ENCODE data around the gene RNF214. TPM values are rescaled to one million over a fixed set of nuclear protein-coding genes. Genes with fewer than 3 reads are reported as not detected.
"Not testable (repeated sequence)": the region's sequence is repeated elsewhere in the genome, so short reads cannot be mapped to it uniquely, and the experiment has no call there.

Gene RNF214
- total RNA-seq, 2 experiments from 2014 or later, result 14.7 to 18.3 TPM

- intact Hi-C loops (cut with micrococcal nuclease), result no loop called here
- no peak for ATAC-seq
- no peak for DNase-seq
- Mint-ChIP-seq H3K4me3 (no peak overlapping the region), H3K27ac (no peak overlapping the region), H3K4me1 (ENCODE audit: low read depth) (peaks cover 4% of the 10 kb centered on the region), H3K36me3 (ENCODE audit: low read depth) (peaks cover 23% of the 10 kb centered on the region), H3K27me3 (no peaks in the 10 kb centered on the region), H3K9me3 (no peaks in the 10 kb centered on the region)
- POLR2A ChIA-PET, result no interaction called here
- TF ChIP-seq CTCF (IDR thresholded peaks at IDR 0.05), result no peak
- CTCF ChIA-PET, result no interaction called here
These were observed 19.0 kb downstream of the RNF214 start for GRCh38 chr11:117251506-117251905.

GRCh38 chr11:117255966-117256365, 23.5 kb downstream of the RNF214 start:
- Mint-ChIP-seq H3K4me1 (ENCODE audit: low read depth) (peaks cover 4% of the 10 kb centered on the region), H3K27ac (no peak overlapping the region), H3K36me3 (ENCODE audit: low read depth) (peaks cover 16% of the 10 kb centered on the region), H3K27me3 (no peaks in the 10 kb centered on the region), H3K9me3 (no peaks in the 10 kb centered on the region), H3K4me3 (no peak overlapping the region)
- intact Hi-C loops (cut with micrococcal nuclease), result no loop called here
- ChIA-PET CTCF (no interaction called here), POLR2A (no interaction called here)
- TF ChIP-seq CTCF (IDR thresholded peaks at IDR 0.05), result no peak
- DNase-seq, result no peak
- no peak for ATAC-seq

GRCh38 chr11:117256573-117256972, 24.1 kb downstream of the RNF214 start:
- Mint-ChIP-seq H3K27ac (no peak overlapping the region), H3K4me1 (ENCODE audit: low read depth) (peaks cover 4% of the 10 kb centered on the region), H3K36me3 (ENCODE audit: low read depth) (peaks cover 16% of the 10 kb centered on the region), H3K27me3 (no peaks in the 10 kb centered on the region), H3K9me3 (no peaks in the 10 kb centered on the region), H3K4me3 (no peak overlapping the region)
- TF ChIP-seq CTCF (IDR thresholded peaks at IDR 0.05), result no peak
- intact Hi-C loops (cut with micrococcal nuclease), result no loop called here
- ChIA-PET POLR2A (no interaction called here), CTCF (no interaction called here)
- ATAC-seq (no peak), DNase-seq (no peak)

- intact Hi-C loops (cut with micrococcal nuclease), result no loop called here
- CTCF ChIA-PET, result no interaction called here
- H3K4me3 Mint-ChIP-seq, result no peak overlapping the region
- ATAC-seq (no peak), DNase-seq (no peak)
- no peak overlapping the region for H3K27ac Mint-ChIP-seq
- peaks cover 4% of the 10 kb centered on the region for H3K4me1 Mint-ChIP-seq (ENCODE audit: low read depth)
- no peaks in the 10 kb centered on the region for H3K27me3 Mint-ChIP-seq
- H3K36me3 Mint-ChIP-seq (ENCODE audit: low read depth), result peaks cover 12% of the 10 kb centered on the region
- TF ChIP-seq CTCF (IDR thresholded peaks at IDR 0.05), result no peak
- POLR2A ChIA-PET, result no interaction called here
- no peaks in the 10 kb centered on the region for H3K9me3 Mint-ChIP-seq
These were observed 26.1 kb downstream of the RNF214 start for GRCh38 chr11:117258576-117258975.

GRCh38 chr11:117259417-117259816, 26.9 kb downstream of the RNF214 start:
- TF ChIP-seq CTCF (IDR thresholded peaks at IDR 0.05), result no peak
- Mint-ChIP-seq H3K4me1 (ENCODE audit: low read depth) (peaks cover 4% of the 10 kb centered on the region), H3K27ac (no peak overlapping the region), H3K36me3 (ENCODE audit: low read depth) (peaks cover 9% of the 10 kb centered on the region), H3K27me3 (no peaks in the 10 kb centered on the region), H3K4me3 (no peak overlapping the region), H3K9me3 (no peaks in the 10 kb centered on the region)
- ATAC-seq, result no peak
- DNase-seq, result no peak
- intact Hi-C loops (cut with micrococcal nuclease), result no loop called here
- POLR2A ChIA-PET, result interaction anchor here (1.1 kb wide), 1 partner anchor 12 kb away, joined by 3 read pairs; no protein-coding TSS in a partner anchor
- CTCF ChIA-PET, result no interaction called here

- H3K4me1 Mint-ChIP-seq (ENCODE audit: low read depth); H3K4me3 Mint-ChIP-seq; H3K9me3 Mint-ChIP-seq; ATAC-seq; H3K27me3 Mint-ChIP-seq; POLR2A ChIA-PET; DNase-seq; H3K36me3 Mint-ChIP-seq (ENCODE audit: low read depth); H3K27ac Mint-ChIP-seq; CTCF ChIA-PET: not testable (repeated sequence)
- intact Hi-C loops (cut with micrococcal nuclease), result loop anchor here (5.0 kb wide), 1 partner anchor 32 kb away; the partner anchor contains the start of genes PCSK7 and RNF214
These were observed 32.3 kb downstream of the RNF214 start for GRCh38 chr11:117264624-117265323.
